Measurements from ENCODE around the gene PARP11.

- TF ChIP-seq, protein P1, sequence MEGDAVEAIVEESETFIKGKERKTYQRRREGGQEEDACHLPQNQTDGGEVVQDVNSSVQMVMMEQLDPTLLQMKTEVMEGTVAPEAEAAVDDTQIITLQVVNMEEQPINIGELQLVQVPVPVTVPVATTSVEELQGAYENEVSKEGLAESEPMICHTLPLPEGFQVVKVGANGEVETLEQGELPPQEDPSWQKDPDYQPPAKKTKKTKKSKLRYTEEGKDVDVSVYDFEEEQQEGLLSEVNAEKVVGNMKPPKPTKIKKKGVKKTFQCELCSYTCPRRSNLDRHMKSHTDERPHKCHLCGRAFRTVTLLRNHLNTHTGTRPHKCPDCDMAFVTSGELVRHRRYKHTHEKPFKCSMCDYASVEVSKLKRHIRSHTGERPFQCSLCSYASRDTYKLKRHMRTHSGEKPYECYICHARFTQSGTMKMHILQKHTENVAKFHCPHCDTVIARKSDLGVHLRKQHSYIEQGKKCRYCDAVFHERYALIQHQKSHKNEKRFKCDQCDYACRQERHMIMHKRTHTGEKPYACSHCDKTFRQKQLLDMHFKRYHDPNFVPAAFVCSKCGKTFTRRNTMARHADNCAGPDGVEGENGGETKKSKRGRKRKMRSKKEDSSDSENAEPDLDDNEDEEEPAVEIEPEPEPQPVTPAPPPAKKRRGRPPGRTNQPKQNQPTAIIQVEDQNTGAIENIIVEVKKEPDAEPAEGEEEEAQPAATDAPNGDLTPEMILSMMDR (IDR thresholded peaks at IDR 0.05; ENCODE audit: poor library complexity), result no peak
- TF ChIP-seq EZH2 (IDR thresholded peaks at IDR 0.05; ENCODE audit: borderline replicate concordance), result no peak
These were observed 48.3 kb upstream of the PARP11 start for GRCh38 chr12:3921526-3921925.

Data from hepatocyte (in vitro differentiated cells).